GM18499 (cell line): ENCODE results near the gene PAFAH2.
"Not testable (repeated sequence)": the region's sequence is repeated elsewhere in the genome, so short reads cannot be mapped to it uniquely, and the experiment has no call there.

Experiments
- ATAC-seq: cut with Tn5 transposase; IDR thresholded peaks from one replicate; pipeline ENCODE4 v1.9.1; 2021; ENCODE audit warnings: moderate number of reproducible peaks; ENCODE audit not compliant: insufficient read depth, unreplicated experiment

PAFAH2 gene

DNA sequence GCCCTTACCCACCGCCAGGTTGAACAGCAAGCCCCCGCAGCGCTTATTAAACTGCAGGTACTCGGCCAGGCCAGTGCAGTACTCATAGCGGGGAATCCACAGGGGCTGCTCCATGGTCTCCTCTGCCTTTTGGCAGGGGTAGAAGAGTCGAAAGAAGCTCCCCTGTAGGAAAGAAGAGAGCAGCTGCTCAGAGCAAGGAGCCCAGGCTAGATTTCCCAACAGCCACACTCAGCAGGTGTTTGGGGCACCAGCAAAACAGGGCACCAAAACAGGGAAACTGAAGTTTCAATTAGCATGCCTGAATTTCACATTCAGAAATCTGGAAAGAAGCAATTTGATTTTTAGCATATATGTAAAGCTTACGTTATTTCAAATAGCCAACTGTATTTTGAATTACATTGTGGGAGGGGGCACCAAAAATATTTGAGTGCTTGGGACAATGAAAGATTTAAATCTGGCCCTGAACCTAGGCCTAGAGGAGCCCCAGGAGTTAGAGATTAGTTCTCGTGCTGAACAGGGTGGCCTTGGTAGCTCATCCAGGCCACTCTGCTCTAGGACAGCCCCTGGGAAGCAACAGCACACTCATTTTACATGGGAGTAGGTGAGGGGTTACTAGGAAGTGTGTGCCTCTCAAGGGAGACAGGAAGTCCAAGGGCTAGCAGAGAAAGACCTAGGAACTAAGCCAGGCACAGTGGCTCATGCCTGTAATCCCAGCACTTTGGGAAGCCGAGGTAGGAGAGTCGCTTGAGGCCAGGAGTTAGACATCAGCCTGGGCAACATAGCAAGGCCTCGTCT lies 8.2 kb downstream of the PAFAH2 start:
- no peak for ATAC-seq

DNA sequence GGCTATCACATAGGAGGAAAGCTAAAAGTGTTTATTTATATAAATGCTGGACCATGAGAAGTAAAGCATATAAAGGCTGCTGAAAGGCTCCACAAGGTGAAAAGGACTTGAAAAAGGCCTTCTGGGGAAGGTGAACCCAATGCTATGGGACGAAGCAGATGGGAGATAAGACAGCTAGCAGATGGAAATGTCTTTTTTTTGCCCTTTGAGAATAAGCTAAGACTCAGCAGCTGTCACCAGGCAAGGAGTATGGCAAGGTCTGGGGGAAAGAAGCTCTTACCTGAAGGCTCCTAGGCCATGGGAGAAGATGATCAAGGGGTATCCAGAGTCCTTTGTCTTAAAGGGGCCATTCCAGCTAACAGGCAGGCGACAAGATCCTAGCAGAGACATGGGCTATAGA lies 9.9 kb downstream of the PAFAH2 start:
- ATAC-seq = no peak

GRCh38 chr1:25986773-25987172 lies 11.1 kb downstream of the PAFAH2 start:
- not testable (repeated sequence) for ATAC-seq

DNA sequence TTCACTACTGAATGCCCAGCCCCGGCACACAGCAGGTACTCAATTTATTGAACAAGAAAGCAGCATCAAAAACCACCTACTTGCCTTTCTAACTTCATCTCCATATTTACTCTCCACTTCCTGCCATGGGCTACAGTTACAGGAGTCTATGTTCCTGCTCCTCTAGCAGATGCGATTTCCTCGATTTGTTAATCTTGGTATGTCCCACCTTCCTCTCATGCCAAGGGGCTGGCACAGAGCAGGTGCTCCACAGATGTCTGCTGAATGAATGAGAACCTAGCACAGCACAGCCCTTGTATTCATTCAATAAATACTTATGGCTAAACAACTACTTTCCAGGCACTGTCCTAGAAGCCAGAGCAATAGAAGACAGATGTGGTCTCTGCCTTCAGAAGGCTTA lies 12.2 kb downstream of the PAFAH2 start:
- ATAC-seq = no peak

GRCh38 chr1:25985171-25985570 lies 12.7 kb downstream of the PAFAH2 start:
- ATAC-seq = no peak

- ATAC-seq = no peak
Measured at GRCh38 chr1:25979210-25979609, 18.7 kb downstream of the PAFAH2 start.

DNA sequence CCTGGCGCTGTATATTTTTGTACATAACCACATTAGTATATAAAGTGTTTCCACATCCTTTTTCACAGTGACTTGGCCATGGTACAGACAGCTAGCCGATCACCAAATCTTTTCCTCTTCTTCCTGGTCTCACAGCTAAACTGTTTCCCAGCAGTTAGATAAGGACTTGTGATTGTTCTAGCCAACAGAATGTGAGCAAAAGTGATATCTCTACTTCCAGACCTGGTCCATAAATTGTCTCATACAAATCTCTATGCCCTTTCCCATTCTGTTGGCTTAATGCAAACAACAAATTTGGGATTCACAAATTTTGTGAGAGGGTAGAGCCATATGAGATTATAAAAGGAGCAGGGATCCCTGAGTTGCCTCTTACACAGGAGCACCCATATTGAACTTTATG lies 19.5 kb downstream of the PAFAH2 start:
- no peak for ATAC-seq

DNA sequence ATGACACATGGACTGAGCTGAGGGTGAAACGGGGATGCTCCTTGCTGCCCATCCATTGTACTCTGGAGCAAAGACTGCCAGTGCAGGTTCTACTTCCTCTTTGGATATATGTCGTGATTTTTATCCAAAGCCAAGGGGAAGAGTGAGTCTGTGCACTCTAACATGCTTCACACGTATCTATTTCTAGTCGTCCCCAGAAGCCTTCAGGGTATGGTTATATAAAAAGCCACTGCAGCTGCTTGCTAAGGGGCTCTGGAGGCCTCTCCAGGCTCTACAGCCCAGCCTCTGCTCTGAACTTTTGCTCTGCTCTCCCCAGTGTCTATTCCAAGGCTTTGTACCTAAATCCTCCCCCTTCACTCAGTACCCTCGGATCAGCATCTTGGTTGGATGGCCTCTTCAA lies 20.1 kb downstream of the PAFAH2 start:
- ATAC-seq = no peak

DNA sequence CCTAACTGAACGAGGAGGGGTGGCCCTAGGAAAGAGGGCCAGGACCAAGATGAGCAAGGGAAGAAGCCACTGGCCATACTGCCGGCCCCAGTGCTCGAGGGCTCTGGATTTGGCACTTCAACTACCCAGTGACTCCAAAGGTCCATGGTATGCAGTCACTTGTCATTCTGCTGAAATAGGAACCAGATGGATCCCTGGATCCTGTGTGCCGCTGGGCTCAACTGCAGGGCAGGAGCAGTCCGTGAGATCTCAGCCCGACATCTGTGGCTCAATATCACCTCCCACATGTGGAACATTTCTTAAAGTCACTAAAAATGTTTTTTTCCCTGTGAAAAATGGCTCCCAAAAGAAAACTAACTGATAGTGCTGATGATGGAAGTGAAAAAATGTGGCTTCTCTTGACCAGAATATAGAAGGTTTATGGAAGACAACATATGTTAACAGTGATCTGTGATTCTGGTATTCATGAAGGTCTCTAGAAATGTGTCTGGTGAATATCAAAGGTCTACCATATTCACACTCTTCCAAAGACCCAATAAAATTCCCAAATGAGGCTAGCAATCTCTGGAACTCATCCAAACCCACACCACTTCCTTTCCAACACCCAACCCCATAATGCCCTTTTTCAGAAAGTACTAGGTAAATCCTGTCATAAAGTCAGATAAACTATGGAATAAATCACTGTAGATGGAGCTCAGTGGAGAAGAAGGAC lies 24.1 kb downstream of the PAFAH2 start:
- no peak for ATAC-seq

DNA sequence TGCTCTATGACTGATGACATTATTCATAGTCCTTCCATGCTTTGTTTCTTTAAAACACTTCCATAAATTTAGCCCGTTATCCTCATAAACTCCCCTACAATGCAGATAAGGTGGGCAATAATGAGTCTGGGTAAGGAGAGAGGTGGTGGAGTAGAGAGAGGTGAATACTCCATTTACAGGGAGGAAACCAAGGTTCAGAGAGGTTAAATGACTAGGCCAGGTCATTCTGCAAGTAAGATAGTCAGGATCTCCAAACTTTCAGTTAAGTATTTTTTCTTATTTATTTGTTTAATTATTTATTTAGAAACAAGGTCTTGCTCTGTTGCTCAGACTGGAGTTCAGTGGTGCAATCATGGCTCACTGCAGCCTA lies 26.1 kb downstream of the PAFAH2 start:
- ATAC-seq = no peak

- ATAC-seq = no peak
Measured at GRCh38 chr1:25971066-25971810, 26.6 kb downstream of the PAFAH2 start.

DNA sequence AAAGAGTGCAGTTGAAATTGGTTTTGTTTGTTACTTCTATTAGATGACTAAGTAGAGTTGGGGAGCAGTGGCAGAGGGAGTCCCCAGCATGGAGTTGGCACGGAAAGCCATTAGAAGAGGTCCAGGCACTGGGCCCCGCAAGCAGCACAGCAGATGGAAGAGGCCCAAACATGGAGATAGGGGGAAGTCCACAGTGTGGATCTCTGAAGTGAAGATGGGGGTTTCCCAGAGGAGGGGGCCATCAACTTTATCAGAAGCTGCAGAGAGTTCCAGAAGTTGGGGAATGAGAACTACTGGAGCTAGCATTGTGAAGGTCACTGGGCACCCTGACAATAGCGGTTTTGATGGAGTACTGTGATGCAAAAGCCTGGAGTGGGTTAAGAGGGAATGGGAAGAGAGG lies 30.6 kb downstream of the PAFAH2 start:
- no peak for ATAC-seq

GRCh38 chr1:25959611-25960010 lies 38.3 kb downstream of the PAFAH2 start:
- ATAC-seq = no peak

DNA sequence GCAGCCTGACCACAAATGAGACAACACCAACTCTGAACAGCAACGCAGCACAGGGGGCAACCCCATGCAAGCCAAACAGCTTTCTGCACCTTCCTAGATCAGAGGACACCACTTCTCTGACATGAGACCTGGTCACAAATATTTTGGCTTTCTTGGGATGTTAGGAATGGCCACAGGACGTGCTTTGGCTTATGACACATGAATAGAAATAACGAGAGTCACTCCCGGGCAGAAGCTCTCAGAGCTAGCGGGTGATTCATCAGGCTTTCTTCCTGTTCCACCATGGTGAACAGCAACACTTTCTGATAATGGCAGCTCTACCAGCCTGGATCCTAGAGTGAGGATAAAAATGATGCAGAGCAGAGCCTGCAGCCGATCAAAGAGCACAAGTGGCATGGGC lies 39.4 kb downstream of the PAFAH2 start:
- no peak for ATAC-seq

GRCh38 chr1:25955553-25955952 lies 42.3 kb downstream of the PAFAH2 start:
- ATAC-seq = no peak

DNA sequence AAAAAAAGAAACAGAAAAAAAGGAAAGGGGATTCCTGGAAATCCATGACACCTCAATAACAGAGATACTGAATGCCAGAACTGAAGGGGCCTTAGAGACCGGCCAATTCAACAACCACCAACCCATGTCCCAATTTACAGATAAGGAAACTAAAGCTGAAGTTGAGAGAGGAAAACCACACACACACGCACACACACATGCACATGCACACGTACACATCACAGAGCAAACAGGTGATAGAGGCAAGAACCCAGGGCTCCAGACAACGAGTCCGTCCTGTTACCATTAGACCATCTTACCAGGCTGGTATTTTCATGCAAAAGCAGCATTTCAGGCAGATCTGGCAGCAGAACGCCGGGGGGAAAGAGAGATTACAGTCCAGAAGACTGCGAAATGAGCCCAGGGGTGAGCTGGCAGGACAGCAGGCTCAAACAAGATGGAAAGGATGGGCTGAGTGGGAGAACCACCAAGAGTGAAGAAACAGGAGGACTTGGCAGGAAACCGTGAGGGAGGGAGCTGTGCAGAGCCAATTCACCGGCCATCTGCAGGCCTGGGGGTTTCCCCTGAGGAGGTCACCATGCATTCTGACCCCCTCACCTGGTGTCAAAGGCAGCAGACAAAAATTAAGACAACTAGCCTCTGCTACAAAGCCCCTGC lies 43.5 kb downstream of the PAFAH2 start:
- ATAC-seq = no peak

- ATAC-seq = no peak
Measured at GRCh38 chr1:25952841-25953401, 44.9 kb downstream of the PAFAH2 start.

DNA sequence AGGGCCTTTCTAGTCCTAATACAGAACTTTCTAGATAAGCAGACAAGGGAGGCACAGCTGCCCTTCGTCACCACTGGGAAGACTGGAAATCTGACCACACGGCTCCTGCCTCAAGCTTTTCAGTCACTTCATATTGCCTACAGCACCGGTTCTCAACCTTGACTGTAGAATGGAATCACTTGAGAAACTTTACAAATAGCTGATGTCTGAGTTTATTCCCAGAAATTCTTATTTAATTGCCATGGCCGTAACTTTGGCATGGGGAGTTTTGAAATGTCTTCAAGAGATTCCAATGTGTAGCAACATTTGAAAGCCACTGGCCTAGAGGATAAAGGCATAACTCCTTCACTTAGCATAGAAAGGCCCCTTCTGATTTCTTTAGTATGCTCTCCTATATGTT lies 49.2 kb downstream of the PAFAH2 start:
- no peak for ATAC-seq

- ATAC-seq = no peak
Measured at GRCh38 chr1:25947027-25947426, 50.8 kb downstream of the PAFAH2 start.

- no peak for ATAC-seq
Measured at GRCh38 chr1:25945761-25946160, 52.1 kb downstream of the PAFAH2 start.
